GM12872 (cell line): ENCODE data around the gene ZNF280C.

Experiments
- TF ChIP-seq, protein P1 (sequence below): IDR thresholded peaks from 3 replicates; pipeline ENCODE4 v1.5.1; 2011; ENCODE audit warnings: low read depth, mild to moderate bottlenecking, low read length, moderate library complexity; ENCODE audit not compliant: insufficient read depth

The ZNF280C gene

DNA sequence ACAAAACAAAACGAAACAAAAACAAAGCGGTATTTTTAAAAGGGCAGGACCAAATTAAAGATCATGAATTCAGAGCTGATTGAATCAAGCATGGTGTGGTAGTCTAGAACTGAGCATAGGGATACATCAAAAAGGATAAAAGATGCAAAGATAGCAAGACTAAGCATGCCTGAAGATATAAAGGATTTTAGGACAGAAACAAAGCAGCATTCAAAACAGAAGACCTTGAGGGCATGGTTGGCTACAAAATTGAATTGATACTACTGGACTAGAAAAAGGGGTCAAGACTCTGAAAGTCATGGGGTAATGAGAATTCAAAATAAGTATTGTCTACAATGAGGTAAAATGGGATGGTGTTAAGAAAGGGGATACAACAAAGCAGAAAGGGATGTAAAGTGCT, 55.3 kb downstream of the ZNF280C start:
- TF ChIP-seq, protein P1, sequence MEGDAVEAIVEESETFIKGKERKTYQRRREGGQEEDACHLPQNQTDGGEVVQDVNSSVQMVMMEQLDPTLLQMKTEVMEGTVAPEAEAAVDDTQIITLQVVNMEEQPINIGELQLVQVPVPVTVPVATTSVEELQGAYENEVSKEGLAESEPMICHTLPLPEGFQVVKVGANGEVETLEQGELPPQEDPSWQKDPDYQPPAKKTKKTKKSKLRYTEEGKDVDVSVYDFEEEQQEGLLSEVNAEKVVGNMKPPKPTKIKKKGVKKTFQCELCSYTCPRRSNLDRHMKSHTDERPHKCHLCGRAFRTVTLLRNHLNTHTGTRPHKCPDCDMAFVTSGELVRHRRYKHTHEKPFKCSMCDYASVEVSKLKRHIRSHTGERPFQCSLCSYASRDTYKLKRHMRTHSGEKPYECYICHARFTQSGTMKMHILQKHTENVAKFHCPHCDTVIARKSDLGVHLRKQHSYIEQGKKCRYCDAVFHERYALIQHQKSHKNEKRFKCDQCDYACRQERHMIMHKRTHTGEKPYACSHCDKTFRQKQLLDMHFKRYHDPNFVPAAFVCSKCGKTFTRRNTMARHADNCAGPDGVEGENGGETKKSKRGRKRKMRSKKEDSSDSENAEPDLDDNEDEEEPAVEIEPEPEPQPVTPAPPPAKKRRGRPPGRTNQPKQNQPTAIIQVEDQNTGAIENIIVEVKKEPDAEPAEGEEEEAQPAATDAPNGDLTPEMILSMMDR = no peak

DNA sequence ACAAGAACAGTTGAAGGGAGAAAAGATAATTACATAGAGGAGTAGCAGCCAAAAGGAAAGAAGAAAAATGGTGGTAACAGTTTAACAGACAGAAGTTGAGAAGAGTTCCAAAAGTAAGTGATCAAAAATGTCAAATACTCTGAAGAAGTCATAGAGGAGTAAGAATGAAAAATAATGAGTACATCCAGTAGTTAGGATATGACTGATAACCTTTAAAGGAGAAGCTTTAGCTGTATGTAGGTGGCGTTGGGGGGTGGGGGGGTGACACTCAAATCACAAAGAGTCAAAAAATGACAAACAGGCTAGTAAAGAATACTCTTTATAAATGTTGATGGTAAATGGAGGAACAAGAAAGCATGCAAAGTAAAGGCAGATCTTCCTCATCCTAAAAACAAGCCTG, 56.3 kb downstream of the ZNF280C start:
- TF ChIP-seq, protein P1 = no peak

DNA sequence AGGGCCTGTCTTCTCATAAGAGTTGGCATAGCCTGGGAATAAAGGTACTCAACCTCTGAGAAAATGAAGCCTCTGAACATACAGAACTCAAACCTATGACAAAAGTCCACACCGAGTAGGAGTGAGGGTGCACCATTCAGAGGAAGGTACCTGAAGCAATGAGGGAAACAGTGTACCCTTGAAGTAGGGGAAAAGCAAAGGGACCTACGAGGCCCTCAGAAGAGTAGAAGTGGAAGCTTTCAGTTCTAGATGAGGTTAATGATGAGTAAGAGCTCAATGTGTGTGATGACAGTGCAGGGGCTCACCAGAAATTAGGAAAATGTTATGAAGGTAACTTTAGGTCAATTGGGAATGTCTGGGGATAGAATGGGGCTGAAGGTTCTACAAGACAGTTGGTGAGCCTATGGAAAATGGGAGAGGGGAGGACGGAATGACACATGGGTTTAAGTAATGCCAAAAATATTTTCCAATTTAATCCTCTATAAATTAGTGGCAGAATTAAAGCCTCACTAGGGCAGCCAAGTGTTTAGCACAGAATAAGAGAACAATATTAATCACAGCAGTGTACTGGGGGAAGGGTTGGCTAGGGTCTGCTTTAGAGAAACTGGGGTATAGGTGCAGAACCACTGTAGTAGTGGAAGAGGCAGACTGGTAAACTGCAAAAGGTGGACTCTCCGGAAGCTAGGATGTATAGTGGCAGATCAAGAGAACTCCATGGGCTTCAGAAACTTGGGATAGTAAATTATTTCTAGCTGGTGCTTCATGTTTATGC, 57.1 kb downstream of the ZNF280C start:
- TF ChIP-seq, protein P1 = no peak

DNA sequence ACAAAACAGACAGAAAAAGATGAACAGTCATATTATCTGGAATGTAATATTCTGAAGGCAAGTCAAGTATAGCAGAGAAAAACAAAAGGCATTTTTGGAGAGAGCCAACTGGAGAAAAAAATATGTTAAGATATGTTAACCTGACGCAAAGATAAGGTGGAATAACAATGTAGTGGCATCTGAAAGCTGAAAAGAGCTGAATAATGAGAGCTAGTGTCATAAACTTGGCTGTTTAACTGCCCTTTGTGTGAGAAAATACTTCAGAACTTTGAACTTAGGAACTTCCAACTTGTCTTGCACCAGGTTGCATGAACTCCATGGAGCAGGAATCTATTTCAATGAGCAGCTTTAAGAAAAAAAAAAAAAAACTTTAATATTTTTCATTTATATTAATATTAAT, 64.1 kb downstream of the ZNF280C start:
- TF ChIP-seq, protein P1 = no peak

DNA sequence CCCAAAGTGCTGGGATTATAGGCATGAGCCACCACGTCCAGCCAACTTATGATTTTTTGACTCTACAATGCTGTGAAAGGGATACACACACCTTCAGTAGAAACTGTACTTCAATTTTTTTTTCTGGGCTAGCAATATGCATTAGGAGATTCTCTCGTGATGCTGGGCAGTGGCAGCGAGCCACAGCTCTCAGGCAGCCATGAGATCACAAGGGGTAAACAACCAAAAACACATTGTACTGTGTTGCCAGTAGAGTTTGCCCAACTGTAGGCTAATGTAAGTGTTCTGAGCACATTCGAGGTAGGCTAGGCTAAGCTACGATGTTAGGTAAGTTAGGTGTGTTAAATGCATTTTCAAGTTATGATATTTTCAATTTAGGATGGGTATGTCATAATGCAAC, 71.2 kb downstream of the ZNF280C start:
- TF ChIP-seq, protein P1 = no peak

DNA sequence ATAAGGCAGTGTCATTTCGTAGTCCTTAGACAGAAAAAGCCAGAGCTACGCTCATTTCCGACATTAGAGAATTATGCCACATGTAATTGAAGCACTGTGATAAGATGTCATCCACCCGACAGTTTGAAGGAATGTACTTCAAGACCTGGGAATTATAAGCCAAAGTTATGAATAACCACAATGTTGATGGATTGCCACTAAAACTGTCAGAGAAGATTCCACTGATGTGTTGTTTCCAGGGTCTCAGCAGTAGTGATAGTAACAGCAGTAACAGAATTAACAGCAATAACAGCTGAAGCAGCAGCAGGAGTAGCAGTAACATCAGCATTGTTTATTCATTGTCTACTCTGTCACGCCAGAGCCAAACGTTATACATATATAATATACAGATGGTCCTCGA, 72.2 kb downstream of the ZNF280C start:
- TF ChIP-seq, protein P1 = no peak

DNA sequence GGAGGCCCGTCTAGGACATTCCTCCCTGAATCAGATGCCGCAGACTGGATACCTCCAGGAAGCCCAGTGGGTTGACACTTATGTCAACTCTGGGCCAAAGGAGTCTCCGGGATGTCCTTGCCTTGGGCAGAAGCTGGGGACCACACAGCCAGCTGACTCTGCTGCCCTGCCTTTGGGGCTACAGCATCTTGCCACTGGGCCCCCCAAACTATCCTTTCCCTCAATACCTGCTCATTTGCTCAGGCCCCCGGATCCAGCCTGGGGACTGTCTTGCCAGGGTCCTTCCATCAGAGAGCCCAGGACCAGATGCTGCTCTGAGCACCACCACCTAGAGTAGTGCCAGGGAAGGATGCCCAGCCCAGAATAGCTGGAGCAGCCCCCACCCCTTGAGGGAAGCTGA, 77.9 kb downstream of the ZNF280C start:
- TF ChIP-seq, protein P1 = no peak
